ENCODE measurements around the gene FBXO8.

Gene FBXO8

GRCh38 chr4:174215961-174216680 lies 67.3 kb downstream of the FBXO8 start:
- H3K4me3 ChIP-seq (ENCODE audit: low read length) = no peak overlapping the region
- H3K27me3 ChIP-seq (ENCODE audit: control insufficient read depth, insufficient read depth, low read length) = peaks cover 44% of the 10 kb centered on the region
- peak overlapping the region; percentile 84 for H3K4me2 ChIP-seq (ENCODE audit: low read length)
- peaks cover 33% of the 10 kb centered on the region for H3K4me1 ChIP-seq (ENCODE audit: control insufficient read depth, insufficient read depth, low read length)
- H3K9ac ChIP-seq (ENCODE audit: low read depth, low read length) = no peak overlapping the region
- no peaks in the 10 kb centered on the region for H3K36me3 ChIP-seq (ENCODE audit: insufficient read depth, low read length)
- no peaks in the 10 kb centered on the region for H3K9me3 ChIP-seq (replicated peaks; ENCODE audit: low read length)

- H3K9ac ChIP-seq (ENCODE audit: low read depth, low read length) = no peak overlapping the region
- peak overlapping the region; percentile 85 for H3K4me2 ChIP-seq (ENCODE audit: low read length)
- no peaks in the 10 kb centered on the region for H3K9me3 ChIP-seq (replicated peaks; ENCODE audit: low read length)
- peaks cover 44% of the 10 kb centered on the region for H3K27me3 ChIP-seq (ENCODE audit: control insufficient read depth, insufficient read depth, low read length)
- H3K4me1 ChIP-seq (ENCODE audit: control insufficient read depth, insufficient read depth, low read length) = peaks cover 38% of the 10 kb centered on the region
- no peak overlapping the region for H3K4me3 ChIP-seq (ENCODE audit: low read length)
- no peaks in the 10 kb centered on the region for H3K36me3 ChIP-seq (ENCODE audit: insufficient read depth, low read length)
Observed at GRCh38 chr4:174215057-174215456, 68.4 kb downstream of the FBXO8 start.

- no peaks in the 10 kb centered on the region for H3K36me3 ChIP-seq (ENCODE audit: insufficient read depth, low read length)
- H3K9ac ChIP-seq (ENCODE audit: low read depth, low read length) = no peak overlapping the region
- H3K4me2 ChIP-seq (ENCODE audit: low read length) = peak overlapping the region; percentile 85
- H3K4me3 ChIP-seq (ENCODE audit: low read length) = peak overlapping the region; percentile 60
- peaks cover 38% of the 10 kb centered on the region for H3K4me1 ChIP-seq (ENCODE audit: control insufficient read depth, insufficient read depth, low read length)
- H3K9me3 ChIP-seq (replicated peaks; ENCODE audit: low read length) = no peaks in the 10 kb centered on the region
- H3K27me3 ChIP-seq (ENCODE audit: control insufficient read depth, insufficient read depth, low read length) = peaks cover 44% of the 10 kb centered on the region
Observed at GRCh38 chr4:174214101-174214878, 69.2 kb downstream of the FBXO8 start.

GRCh38 chr4:174213731-174214100 lies 69.8 kb downstream of the FBXO8 start:
- Histone ChIP-seq H3K9me3 (replicated peaks; ENCODE audit: low read length) (no peaks in the 10 kb centered on the region), H3K4me2 (ENCODE audit: low read length) (peak overlapping the region; percentile 85), H3K4me3 (ENCODE audit: low read length) (peak overlapping the region; percentile 60), H3K27me3 (ENCODE audit: control insufficient read depth, insufficient read depth, low read length) (peaks cover 44% of the 10 kb centered on the region), H3K9ac (ENCODE audit: low read depth, low read length) (no peak overlapping the region), H3K36me3 (ENCODE audit: insufficient read depth, low read length) (no peaks in the 10 kb centered on the region), H3K4me1 (ENCODE audit: control insufficient read depth, insufficient read depth, low read length) (peaks cover 38% of the 10 kb centered on the region)

- Histone ChIP-seq H3K4me2 (ENCODE audit: low read length) (no peak overlapping the region), H3K4me3 (ENCODE audit: low read length) (no peak overlapping the region), H3K4me1 (ENCODE audit: control insufficient read depth, insufficient read depth, low read length) (peaks cover 36% of the 10 kb centered on the region), H3K27me3 (ENCODE audit: control insufficient read depth, insufficient read depth, low read length) (peaks cover 40% of the 10 kb centered on the region), H3K9me3 (replicated peaks; ENCODE audit: low read length) (no peaks in the 10 kb centered on the region), H3K9ac (ENCODE audit: low read depth, low read length) (no peak overlapping the region), H3K36me3 (ENCODE audit: insufficient read depth, low read length) (no peaks in the 10 kb centered on the region)
Observed at GRCh38 chr4:174212061-174212460, 71.4 kb downstream of the FBXO8 start.

- Histone ChIP-seq H3K9me3 (replicated peaks; ENCODE audit: low read length) (no peaks in the 10 kb centered on the region), H3K4me1 (ENCODE audit: control insufficient read depth, insufficient read depth, low read length) (peaks cover 32% of the 10 kb centered on the region), H3K36me3 (ENCODE audit: insufficient read depth, low read length) (no peaks in the 10 kb centered on the region), H3K27me3 (ENCODE audit: control insufficient read depth, insufficient read depth, low read length) (peaks cover 36% of the 10 kb centered on the region), H3K9ac (ENCODE audit: low read depth, low read length) (no peak overlapping the region), H3K4me2 (ENCODE audit: low read length) (no peak overlapping the region), H3K4me3 (ENCODE audit: low read length) (no peak overlapping the region)
Observed at GRCh38 chr4:174211622-174212044, 71.8 kb downstream of the FBXO8 start.

GRCh38 chr4:174210952-174211490 lies 72.4 kb downstream of the FBXO8 start:
- Histone ChIP-seq H3K27me3 (ENCODE audit: control insufficient read depth, insufficient read depth, low read length) (peaks cover 30% of the 10 kb centered on the region), H3K9me3 (replicated peaks; ENCODE audit: low read length) (no peaks in the 10 kb centered on the region), H3K36me3 (ENCODE audit: insufficient read depth, low read length) (no peaks in the 10 kb centered on the region), H3K9ac (ENCODE audit: low read depth, low read length) (no peak overlapping the region), H3K4me1 (ENCODE audit: control insufficient read depth, insufficient read depth, low read length) (peaks cover 27% of the 10 kb centered on the region), H3K4me3 (ENCODE audit: low read length) (no peak overlapping the region), H3K4me2 (ENCODE audit: low read length) (no peak overlapping the region)

GRCh38 chr4:174210354-174210753 lies 73.1 kb downstream of the FBXO8 start:
- Histone ChIP-seq H3K27me3 (ENCODE audit: control insufficient read depth, insufficient read depth, low read length) (peaks cover 25% of the 10 kb centered on the region), H3K9ac (ENCODE audit: low read depth, low read length) (no peak overlapping the region), H3K9me3 (replicated peaks; ENCODE audit: low read length) (no peaks in the 10 kb centered on the region), H3K4me3 (ENCODE audit: low read length) (no peak overlapping the region), H3K4me1 (ENCODE audit: control insufficient read depth, insufficient read depth, low read length) (peaks cover 27% of the 10 kb centered on the region), H3K4me2 (ENCODE audit: low read length) (no peak overlapping the region), H3K36me3 (ENCODE audit: insufficient read depth, low read length) (no peaks in the 10 kb centered on the region)

GRCh38 chr4:174209341-174209740 lies 74.1 kb downstream of the FBXO8 start:
- H3K27me3 ChIP-seq (ENCODE audit: control insufficient read depth, insufficient read depth, low read length) = peaks cover 18% of the 10 kb centered on the region
- no peak overlapping the region for H3K4me3 ChIP-seq (ENCODE audit: low read length)
- H3K36me3 ChIP-seq (ENCODE audit: insufficient read depth, low read length) = no peaks in the 10 kb centered on the region
- H3K4me2 ChIP-seq (ENCODE audit: low read length) = no peak overlapping the region
- H3K9ac ChIP-seq (ENCODE audit: low read depth, low read length) = no peak overlapping the region
- H3K9me3 ChIP-seq (replicated peaks; ENCODE audit: low read length) = no peaks in the 10 kb centered on the region
- peaks cover 21% of the 10 kb centered on the region for H3K4me1 ChIP-seq (ENCODE audit: control insufficient read depth, insufficient read depth, low read length)

- H3K4me1 ChIP-seq (ENCODE audit: control insufficient read depth, insufficient read depth, low read length) = peaks cover 13% of the 10 kb centered on the region
- H3K27me3 ChIP-seq (ENCODE audit: control insufficient read depth, insufficient read depth, low read length) = peaks cover 3% of the 10 kb centered on the region
- no peak overlapping the region for H3K4me2 ChIP-seq (ENCODE audit: low read length)
- H3K9ac ChIP-seq (ENCODE audit: low read depth, low read length) = no peak overlapping the region
- no peak overlapping the region for H3K4me3 ChIP-seq (ENCODE audit: low read length)
- no peaks in the 10 kb centered on the region for H3K9me3 ChIP-seq (replicated peaks; ENCODE audit: low read length)
- no peaks in the 10 kb centered on the region for H3K36me3 ChIP-seq (ENCODE audit: insufficient read depth, low read length)
Observed at GRCh38 chr4:174207367-174207766, 76.1 kb downstream of the FBXO8 start.

- peaks cover 17% of the 10 kb centered on the region for H3K4me1 ChIP-seq (ENCODE audit: control insufficient read depth, insufficient read depth, low read length)
- H3K4me2 ChIP-seq (ENCODE audit: low read length) = no peak overlapping the region
- H3K27me3 ChIP-seq (ENCODE audit: control insufficient read depth, insufficient read depth, low read length) = no peaks in the 10 kb centered on the region
- no peak overlapping the region for H3K4me3 ChIP-seq (ENCODE audit: low read length)
- H3K36me3 ChIP-seq (ENCODE audit: insufficient read depth, low read length) = no peaks in the 10 kb centered on the region
- H3K9me3 ChIP-seq (replicated peaks; ENCODE audit: low read length) = no peaks in the 10 kb centered on the region
- H3K9ac ChIP-seq (ENCODE audit: low read depth, low read length) = no peak overlapping the region
Observed at GRCh38 chr4:174204164-174204831, 79.2 kb downstream of the FBXO8 start.
